D721Med (cell line): ENCODE measurements around the gene IZUMO1R.

Experiments used
- DNase-seq: peaks from one replicate; pipeline ENCODE4 v3.0.0; 2011; ENCODE audit warnings: low spot score; ENCODE audit not compliant: insufficient read length
- FAIRE-seq: peaks from 2 replicates; lab custom pipeline; 2011; peaks lifted over from hg19 to GRCh38; lab: Jason Lieb, UNC
- CTCF ChIP-seq: IDR thresholded peaks from 2 replicates; pipeline ENCODE4 v1.5.1; 2012; ENCODE audit warnings: mild to moderate bottlenecking, control low read depth; ENCODE audit not compliant: insufficient read depth; ENCODE audit errors: missing control alignments

IZUMO1R gene

DNA sequence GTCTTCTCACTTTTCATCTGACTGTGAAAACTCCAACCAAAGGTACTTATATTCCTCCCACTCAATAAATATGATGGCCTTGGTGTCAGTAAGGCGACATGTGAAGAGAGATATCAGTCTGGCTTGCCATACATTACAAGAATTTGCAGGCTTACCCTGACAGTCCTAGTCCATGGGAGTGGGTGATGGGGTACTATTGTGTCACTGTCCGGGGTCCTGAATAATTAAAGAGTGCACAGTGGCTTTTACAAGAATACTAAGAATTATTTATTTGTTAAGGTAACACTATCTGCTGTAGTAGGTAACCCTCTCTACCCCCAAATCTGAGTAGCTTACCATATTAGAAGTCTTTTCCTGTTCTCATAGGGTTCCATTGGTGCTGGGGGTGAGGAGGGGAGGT, 23.1 kb upstream of the IZUMO1R start:
- FAIRE-seq (no peak), DNase-seq (no peak)

GRCh38 chr11:94283678-94284077, 20.7 kb upstream of the IZUMO1R start:
- no peak for TF ChIP-seq CTCF
- DNase-seq (no peak), FAIRE-seq (no peak)

More for the DNA sequence above, 23.1 kb upstream of the IZUMO1R start:
- no peak for TF ChIP-seq CTCF

DNA sequence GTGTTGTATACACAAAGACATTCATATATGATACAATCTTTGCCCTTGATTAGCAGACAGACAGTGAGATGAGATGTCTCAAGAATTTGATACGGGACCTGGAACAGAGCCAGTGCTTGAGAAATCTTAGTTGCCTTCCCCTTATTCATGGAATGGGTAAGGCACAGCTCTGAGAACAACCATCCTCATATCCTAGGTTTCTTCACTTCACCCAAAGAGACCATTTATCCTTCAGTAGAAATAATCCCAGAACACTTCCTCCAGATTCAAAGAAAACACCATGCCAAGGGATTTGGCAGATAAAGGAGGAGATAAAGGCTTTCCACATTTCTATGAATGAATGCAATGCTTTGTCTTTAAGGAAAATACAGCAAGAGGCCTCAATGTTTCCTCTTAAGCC, 8.8 kb upstream of the IZUMO1R start:
- no peak for FAIRE-seq
- no peak for DNase-seq
- no peak for TF ChIP-seq CTCF

- TF ChIP-seq CTCF, result no peak
- no peak for FAIRE-seq
Measured at GRCh38 chr11:94297985-94298576, 6.3 kb upstream of the IZUMO1R start.

DNA sequence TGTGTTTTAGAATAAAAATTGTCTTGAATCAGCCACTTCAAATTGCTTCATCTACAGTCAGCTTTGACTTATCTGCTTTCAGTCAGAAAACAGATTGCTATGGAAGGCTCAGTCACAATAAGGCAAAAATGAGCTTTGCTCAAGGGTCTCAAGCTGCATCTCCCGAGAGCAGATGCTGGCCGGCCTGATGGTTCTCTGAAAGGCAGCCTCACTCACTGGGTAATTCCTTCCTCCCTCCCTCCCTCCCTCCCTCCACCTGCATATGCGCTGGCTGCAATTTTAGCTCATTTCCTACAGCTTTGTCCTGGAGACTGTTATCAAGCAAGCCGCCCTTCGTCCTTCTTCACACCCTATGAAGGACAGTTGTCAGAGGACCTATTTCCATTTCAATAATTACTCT, 1.6 kb upstream of the IZUMO1R start:
- no peak for FAIRE-seq
- TF ChIP-seq CTCF, result no peak
- DNase-seq, result no peak

More at GRCh38 chr11:94297985-94298576, 6.3 kb upstream of the IZUMO1R start:
- no peak for DNase-seq

DNA sequence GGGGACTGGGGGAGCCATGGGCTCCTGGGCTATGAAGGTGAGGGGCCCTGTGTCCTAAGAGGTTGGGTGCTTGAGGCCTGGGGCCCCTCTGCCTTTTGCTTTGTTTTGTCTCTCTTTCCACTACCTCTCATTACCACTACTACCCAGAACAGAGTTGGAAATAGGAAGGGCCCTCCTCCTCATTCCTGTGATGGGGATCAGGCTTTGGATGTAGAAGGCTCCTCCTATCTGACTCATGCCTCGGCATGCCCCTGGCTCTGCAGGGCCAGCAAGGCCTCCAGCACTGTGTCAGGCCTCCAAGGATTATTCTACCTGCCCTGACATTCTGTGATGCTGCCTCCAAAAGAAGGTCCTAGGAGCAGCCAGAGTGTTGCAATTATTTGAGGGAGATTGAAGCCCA, 766 bp downstream of the IZUMO1R start:
- TF ChIP-seq CTCF, result no peak
- FAIRE-seq (no peak), DNase-seq (no peak)

DNA sequence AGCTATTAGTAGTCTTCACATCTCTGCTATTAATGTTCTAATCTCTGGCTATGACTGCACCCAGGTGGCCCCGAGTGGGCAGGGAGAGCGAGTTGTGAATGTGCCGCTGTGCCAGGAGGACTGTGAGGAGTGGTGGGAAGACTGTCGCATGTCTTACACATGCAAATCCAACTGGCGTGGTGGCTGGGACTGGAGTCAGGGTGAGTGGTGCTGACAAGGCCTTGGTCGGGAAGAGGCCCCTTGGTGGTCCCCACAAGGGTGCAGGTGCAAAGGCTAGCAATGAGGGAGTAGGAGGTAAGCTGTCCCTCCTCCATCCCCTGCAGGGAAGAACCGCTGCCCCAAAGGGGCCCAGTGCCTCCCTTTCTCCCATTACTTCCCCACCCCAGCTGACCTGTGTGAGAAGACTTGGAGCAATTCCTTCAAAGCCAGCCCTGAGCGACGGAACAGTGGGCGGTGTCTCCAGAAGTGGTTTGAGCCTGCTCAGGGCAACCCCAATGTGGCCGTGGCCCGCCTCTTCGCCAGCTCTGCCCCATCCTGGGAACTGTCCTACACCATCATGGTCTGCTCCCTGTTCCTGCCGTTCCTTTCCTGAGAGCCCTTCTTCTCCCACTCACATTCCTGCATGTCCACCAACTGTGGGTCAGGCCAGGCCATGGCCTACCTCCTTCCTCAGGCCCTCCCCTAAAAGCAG, 2.9 kb downstream of the IZUMO1R start:
- TF ChIP-seq CTCF, result no peak
- no peak for FAIRE-seq
- no peak for DNase-seq
